Hypothalamus (tissue), 51 donors: ENCODE data around the gene CFAP92.

ENCODE experiments used
- DNase-seq, 51 donors: peaks; one replicate each; lab custom pipeline; 2025; lab: John Stamatoyannopoulos, UW

CFAP92 gene

DNA sequence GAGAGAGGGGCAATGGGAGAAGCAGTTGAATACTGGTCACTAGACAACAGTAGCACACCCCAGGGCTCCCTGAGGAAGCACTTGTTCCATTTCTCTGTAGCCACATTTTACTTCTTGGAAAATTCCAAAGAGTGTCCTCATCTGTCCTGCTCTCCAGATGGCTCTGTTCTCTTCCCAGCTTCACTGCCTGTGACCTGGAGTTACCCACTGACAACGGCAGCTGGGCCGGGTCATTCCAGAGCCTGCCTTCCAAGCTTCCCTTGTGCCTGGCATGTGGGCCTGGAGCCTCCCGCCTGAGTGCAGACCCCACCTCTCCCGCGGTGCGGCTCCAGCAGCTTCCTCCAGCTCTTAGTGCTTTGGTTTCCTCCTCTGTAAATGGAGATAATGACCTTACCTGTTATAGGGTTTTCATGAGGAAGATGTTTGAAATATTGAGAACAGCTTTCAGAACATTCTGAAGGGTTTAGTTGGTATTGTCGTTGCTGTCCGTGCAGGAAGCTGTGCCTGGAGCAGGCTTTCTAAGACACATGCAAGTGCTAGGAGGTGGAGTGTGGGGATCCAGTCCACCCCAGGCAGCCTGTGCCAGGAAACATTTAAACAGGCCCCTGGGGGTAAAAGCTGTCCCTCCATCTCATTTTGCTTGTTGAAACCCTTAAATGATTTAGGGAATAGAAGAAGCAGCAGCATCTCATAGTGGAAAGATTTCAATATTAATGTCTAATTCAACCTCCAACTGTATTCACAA, 32.0 kb upstream of the CFAP92 start:
- peak in 4 of 51 donors; percentile 5 to 30 (median 17) for DNase-seq

DNA sequence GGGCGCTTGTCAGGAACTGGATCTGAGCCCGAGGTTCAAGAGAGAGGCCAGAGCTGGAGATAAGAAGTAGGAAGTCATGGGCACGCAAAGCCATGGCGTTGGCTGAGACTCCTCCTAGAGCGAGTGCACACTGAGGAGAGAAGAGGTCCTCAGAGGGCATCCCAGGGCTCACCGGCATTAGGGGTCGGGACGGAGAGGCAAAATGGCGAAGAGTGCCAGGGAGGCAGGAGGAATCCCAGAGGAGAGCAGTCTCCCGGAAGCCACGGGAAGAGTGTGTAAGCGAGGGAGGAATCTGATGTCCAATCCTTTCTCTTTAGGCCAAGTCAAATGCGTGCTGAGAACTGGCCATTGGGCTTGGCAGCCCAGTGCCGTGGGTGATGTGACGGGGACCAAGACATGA, 31.2 kb upstream of the CFAP92 start:
- DNase-seq = no peak

DNA sequence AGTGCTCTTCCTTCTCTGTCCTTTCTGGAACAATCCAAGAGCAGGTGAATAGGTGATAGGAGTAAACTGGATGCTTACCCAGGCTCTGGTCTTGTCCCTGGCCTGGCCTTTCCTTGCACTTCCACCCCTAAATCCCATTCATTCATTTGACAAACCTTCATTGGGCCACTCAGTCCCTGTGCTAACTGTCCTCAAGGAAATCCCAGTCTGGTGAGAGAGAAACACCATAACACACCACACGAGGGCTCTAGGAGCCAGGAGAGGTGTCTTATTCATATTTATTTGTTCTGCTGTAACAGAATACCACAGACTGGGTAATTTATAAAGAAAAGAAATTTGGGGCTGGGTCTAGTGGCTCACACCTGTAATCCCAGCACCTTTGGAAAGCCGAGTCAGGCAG, 30.0 kb upstream of the CFAP92 start:
- DNase-seq = no peak

DNA sequence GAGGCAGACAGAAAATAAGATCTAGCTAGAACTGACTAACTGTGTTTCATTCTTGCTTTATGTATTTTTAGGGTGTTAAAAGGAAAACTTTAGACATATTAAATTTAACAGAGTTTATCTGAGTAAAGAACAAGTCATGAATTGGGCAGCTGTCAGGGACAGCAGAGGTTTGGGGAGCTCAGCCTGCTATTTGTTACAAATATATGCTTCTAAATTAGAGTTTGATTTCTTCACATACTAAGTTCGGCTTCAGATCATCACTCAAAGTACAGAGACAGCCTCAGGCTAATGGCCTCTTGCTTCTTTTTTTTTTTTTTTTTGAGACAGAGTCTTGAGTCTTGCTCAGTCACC, 29.1 kb upstream of the CFAP92 start:
- DNase-seq = no peak

DNA sequence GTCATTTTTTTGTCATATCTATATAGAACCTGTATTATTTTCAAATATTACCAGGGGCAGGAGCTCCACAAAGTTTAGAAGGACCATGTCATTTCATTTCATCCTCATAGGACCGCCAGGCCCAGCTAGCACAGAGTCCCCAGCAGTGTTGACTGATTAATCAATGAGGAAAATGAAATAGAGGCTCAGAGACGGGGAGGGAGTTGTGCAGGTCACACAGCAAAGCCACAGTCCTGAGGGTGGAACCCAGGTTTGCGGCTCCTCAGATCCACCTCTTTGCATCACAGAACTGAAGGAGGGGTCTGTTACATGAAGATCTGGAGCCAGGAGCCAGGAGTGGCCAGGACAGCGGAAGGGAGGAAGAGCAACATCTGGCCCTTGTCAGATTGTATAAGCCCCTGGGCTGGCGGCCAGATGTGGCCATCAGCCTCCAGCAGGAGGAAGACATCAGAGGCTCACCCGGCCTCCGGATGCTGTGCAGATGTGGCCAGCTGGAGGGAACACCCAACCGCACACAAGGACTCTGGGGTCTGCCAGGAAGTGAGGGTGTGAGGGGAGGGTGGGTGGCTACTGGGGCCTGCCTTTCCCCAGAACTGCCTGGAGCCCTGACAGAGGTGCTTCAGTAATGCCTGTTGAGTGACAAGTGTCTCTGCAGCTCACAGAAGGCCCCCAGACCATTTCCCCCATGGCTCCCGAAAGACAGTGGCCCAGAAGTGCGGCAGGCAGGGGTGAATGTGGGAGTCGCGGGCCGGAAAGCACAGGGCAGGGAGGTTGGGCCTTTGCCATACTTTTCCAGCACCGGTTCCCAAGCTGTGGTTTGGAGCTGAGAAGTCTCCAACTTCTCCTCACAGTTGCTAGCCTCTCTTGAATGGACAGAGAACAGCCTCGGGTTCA, 28.5 kb upstream of the CFAP92 start:
- DNase-seq = no peak

DNA sequence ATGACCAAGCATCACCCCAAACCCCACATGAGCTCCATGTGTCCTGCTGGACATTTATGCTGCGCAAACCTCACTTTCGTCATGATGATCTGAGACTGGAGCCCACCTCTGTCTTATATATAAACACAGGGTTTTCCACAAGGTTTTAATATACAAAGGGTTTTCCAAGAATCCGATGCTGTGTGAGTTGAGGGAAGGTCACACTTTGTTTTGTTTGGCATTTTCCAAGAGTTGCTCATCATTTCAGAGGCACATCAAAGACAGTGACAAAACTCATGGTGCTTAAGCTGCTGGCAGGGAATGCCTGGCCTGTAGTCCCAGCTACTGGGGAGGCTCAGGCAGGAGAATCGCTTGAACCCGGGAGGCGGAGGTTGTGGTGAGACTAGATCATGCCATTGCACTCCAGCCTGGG, 27.3 kb upstream of the CFAP92 start:
- DNase-seq = no peak

DNA sequence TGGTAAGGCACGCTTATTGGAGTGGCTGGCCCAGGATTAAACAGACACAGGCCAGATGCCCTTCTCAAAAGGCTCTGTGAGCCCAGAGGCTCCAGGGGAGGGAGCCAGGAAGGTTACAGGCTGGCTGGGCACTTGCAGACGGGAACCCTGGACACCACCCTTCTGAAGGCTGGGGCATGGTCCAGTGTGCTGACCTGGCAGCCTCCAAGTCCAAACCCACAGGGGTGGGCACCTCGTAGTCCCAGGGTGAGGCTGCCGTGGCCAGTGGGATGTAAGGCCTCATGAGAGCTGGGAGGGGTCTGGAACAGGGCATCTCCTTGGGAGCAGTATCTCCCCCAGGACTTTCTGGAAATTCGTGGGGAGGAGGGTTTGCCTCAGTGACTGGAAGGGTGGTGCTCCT, 26.8 kb upstream of the CFAP92 start:
- no peak for DNase-seq

DNA sequence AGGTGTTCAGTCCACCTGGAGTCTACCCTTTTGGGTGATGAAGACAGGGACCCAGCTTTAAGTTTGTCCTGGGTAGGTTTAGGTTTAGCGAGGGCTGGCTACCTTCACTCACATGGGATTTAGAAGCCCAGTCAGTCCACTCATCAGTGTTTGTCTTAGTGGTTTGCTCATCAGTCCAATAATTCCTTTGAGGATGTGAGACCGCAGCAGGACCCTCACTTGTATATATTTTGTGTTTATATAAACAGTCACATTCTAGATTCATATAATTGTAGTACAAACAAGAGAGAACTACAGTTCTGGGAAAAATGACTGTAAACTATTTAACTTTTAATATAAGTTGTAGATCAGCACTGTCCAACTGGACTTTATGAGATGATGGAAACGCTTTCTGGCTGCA, 25.4 kb upstream of the CFAP92 start:
- DNase-seq = no peak

DNA sequence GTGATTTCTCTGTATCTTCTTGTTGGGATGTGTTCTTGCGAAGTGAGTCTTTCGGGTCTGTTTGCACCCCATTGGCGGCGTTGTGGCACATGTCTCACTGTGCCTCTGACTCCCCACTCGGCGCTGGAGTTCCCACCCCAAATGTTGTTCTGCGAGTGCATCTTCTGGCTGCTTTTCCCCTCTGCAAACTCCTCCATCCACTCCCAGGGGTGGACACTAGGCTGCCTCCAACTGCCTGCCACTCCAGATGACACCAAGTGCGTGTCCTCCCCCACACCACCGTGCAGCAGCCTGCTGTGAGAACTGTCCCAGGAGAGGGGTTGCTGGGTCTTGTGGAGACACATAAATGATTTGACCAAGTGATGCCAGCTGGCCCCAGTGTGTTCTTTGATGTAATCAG, 24.9 kb upstream of the CFAP92 start:
- DNase-seq = no peak

DNA sequence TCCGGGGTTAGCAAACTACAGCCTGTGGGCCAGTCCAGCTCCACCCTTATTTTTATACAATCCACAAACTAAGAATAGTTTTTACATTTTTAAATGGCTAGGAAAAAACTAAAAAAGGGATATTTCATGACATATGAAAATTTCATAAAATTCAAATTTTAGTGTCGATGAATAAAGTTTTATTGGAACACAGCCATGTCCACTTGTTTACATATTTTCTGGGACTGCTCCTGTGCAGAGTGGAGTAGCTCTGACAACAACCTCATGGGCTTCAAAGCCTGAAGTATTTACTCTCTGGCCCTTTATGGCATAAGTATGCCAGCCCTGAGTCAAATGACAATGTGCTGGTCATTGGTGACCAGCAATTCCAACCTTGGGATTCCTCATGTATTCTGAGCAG, 24.4 kb upstream of the CFAP92 start:
- DNase-seq = no peak

DNA sequence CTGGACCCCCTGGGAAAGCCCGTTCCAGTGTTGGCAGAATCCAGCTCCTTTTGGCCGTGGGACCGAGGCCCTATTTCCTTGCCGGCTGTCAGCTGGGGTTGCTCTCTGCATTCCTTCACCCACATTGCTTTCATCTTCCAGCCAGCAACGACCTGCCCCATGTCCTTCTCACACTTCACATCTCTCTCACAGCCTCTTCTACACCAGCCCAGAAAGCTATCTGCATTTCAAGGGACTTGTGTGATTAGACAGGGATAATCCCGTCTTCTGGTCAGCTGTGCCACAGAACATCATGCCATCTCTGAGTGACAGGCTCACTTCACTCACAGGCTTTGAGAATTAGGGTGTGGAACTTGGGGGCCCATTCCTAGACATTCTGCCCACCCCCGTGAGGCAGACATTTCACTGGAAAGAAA, 23.6 kb upstream of the CFAP92 start:
- no peak for DNase-seq

DNA sequence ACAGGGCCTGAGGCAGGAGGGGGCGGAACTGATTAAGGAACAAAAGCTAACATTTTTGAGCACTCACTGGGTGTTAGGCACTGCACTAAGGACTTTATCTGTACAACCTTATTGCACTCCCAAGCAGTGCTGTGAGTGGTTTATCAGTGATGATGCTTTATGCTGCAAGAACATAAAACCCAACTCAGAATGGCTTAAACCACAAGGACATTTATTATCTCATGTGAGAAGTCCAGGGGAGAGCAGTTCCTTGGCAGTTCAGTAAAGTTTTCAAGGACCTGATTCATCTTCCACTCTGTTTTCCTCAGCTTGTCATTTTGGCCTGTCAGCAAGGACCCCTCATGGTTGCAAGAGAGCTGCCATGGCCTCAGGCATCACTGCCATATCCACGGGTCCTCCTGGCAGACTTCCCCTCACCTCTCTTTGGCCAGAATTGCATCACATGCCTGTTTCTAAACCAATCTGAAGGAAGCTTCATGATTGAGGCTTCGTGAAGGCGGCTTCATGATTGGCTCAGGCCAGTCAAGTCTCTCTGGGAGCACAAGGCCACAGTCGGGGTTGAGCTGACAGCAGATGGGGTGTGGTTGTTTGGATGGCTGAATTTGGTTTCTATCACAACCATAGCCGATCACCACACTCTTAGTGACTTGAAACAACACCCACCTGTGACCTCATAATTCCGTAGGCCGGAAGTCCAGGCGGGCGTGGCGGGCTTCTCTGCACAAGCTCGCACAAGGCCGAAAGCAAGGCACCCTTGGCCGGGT, 23.0 kb upstream of the CFAP92 start:
- no peak for DNase-seq

DNA sequence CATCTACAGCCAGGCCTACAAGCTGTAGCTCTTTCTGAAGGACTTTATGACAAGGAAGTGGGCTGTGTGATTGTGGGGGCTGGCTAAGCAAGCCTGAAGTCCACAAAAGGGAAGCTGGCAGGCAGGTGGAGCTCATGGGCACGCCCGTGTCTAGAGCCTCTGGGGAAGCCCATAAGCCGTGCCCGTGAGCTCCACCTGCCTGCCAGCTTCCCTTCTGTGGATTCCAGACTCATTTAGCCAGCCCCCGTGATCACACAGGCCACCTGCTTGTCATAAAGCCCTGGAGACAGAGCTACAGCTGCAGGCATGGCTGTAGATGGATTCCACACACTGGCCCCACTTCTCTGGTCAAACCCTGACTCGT, 22.5 kb upstream of the CFAP92 start:
- peak in 2 of 51 donors; percentile 17 to 42 for DNase-seq

DNA sequence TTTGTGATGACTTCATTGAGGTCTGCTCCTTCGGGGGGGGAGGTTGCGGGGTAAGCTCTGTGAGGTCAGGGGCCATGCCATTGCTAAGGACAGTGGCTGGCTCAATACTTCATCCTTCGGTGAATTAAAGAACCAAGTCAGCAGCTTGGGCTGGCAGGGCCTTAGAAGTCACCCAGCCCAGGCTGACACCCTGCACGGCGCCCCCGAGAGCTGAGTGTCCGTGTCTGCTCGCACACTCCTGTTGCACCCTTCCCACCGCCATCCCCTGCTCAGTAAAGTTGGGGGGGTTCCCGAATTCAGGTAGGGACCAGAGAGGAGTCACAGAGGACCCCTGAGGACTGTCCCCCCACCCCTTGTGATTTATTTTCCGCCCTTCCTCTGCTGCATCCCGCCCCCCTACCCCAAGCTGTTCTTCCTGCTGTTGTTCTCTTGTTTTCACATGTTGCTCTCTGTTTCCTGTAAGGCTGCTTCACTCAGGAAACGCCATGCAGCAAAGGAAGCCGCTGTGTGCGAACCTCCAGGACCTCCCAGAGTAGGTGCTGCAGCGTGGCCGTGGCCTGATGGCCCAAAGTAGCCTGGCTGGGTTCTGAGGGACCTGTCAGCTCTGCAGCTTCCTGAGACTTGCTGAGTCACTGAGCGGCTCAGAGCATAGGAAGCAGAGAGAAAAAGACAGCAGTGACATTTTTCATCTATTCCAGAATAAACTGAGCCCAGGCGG, 21.7 kb upstream of the CFAP92 start:
- no peak for DNase-seq

DNA sequence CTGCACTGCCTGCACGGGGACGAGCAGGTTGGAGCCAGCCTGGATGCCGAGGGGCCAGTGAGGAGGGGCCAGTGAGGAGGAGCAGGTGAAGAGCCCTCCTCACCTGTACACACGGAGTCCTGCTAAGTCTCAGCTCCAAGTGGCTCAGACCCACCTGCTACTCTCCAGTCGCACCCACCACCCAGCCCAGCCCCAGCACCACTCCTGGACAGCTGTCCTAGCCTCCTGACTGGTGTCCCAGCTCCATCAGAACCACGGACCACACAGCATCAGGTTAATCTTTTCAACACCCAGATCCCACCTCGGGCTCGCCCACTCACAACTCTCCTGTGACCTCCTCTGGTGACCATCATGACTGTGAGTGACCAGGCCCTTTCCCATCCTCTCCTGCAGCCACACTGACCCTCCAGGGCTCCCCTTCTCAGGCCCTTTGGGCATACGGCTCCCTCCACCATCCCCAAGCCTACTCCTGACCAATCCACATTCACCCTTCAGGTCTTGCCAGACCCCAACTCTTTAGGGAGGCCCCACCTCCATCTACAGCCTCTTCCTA, 21.0 kb upstream of the CFAP92 start:
- no peak for DNase-seq

DNA sequence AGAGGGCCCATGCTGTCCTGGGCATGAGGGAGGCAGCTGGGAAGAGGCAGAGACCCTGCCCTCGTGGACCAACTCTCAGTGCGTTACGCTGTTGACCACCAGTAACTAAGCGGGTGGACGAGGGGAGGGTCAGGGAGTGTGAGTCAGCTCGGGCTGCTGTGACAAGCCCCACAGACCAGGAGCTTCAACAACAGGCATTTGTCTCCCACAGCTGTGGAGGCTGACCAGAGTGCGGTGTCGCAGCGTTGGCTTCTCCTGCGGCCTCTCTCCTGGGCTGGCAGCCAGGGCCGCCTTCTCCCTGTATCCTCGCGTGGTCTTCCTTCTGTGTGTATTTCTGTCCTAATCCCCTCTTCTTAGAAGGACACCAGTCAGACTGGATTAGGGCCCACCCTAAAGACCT, 20.3 kb upstream of the CFAP92 start:
- DNase-seq = peak in 30 of 51 donors; percentile 12 to 79 (median 38)

DNA sequence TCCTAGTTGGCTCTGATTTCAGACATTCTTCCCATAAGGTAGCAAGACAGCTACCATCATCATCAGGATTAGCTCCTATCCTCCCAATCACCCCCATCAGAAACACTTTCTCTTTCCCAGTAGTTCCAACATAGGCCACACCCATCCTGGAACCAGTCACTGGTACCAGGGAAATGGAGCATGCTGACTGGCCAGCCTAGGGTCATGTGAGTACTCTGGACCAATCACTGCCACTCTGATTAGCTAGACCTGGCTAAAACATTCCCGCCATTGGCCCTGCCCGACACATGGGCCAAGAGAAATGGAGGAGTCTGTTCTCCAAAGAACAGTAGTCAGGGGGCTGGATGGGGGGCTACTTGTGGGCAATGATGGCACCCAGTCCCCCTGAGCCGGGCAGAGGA, 19.6 kb upstream of the CFAP92 start:
- DNase-seq = no peak

DNA sequence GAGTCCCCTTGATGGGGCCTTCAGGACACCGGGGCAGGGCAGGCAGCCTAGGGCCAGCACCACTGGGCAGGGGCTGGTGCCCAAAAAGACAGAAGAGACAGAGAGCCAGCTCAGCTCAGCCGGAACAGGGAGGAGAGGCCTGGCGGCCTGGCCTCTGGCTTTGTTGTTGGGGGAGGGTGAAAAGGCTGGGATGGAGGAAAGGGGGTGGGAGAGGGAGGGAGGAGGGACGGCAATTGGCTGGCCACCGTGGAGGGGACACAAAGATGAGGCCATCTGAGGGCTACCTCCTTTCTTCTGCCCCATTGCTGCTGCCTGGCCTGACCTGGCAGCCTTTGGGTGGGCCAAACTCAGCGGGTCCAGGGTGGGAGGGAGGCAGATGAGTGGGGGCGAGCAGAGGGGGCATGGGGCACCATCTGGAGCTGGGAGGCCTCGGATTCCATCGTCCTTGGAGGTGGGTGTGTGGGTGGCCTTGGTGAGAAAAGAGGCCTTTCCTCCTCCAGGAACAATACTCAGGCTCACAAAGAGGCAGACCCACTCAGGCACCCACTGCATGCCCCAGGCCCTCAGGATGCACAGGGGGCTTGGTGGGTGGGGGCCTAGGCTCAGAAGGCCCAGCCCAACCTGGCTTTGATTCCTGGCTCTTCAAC, 16.6 kb upstream of the CFAP92 start:
- DNase-seq = no peak

DNA sequence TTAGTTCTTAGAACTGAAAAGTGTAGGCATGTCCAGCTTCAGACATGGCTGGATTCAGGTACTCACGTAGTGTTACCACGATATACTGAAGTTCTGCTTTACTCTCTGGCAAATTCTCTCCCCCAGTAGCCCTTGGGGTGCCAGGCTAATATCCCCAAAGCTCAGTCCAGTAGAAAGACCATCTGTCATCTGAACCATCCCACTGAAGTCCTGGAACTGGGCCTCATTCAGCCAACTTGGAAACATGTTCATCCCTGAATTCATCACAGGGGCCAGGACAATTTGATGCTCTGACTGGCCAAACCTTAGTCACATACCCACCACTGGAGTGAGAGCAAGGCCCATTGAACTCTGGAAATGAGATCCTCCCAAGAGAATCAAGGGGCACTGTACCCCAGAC, 15.4 kb upstream of the CFAP92 start:
- no peak for DNase-seq

DNA sequence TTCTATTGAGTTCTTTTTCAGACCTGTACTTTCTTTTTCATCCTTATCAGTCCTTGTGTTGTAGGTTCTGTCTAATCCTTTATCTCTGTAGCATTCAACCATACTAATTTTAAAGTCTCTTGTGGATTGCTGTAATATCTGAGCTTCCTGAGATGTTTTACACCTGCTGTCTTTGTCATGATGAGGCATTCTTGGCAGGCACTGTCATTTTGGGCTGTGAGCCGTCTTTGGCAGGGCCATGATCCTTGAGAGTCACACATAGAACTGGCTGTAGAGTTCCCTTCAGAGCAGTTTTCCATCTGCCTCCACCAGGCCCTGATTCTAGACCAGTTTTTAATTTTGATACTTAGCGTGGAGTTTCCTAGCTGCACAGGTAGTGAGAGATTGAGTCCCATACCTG, 13.9 kb upstream of the CFAP92 start:
- no peak for DNase-seq
